Endometrial microvascular endothelial cells (primary cell): ENCODE results near the gene DYRK1B. TPM values are rescaled to one million over a fixed set of nuclear protein-coding genes. Genes with fewer than 3 reads are reported as not detected.

ENCODE experiments used
- in situ Hi-C: cut with HindIII; loops from 2 replicates; pipeline ENCODE4 v1.10.0; 2017; ENCODE audit warnings: low sequenced_read_pairs, low pct_unique_long_range_greater_than_20kb; ENCODE audit errors: inconsistent ontology term
- total RNA-seq: library from RNA; depleted of rRNA; stranded (reverse); fragments of >200 nt; gene quantifications from one replicate; pipeline ENCODE4 v1.2.3, GENCODE V29; 2015; ENCODE audit errors: inconsistent ontology term

DYRK1B gene
- total RNA-seq, 1 donor from 2014 or later: 13.2 TPM

DNA sequence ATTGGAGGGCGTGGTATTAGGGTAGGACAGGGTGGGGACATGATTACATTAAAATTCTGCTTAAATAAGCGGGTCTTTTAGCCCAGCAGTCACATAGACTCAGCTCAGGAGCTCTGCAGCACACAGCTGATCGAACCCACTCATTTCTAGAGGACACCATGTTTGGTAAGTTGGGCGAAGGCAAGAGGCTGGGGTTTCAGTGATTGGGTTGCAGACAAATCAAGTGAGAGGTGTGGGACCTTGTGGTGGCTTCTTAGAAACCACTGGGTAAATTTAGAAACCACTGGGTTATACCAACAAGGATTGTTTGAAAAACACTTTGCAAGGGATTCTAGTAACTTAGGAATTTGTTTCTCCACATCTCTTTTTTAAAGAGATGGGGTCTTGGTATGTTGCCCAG lies 55.2 kb downstream of the DYRK1B start, which contains the start of gene LEUTX:
Gene LEUTX (plus strand): TSS at position 92 of the 400 bp plus-strand sequence. CDS start 67 bp downstream, at position 159.
- in situ Hi-C loops: no loop called here

Other genes with a start within 250 kb of the DYRK1B start
- not detected for gene LGALS13, start 231.6 kb downstream of the DYRK1B start, total RNA-seq
- not detected for gene LGALS16, start 178.2 kb downstream of the DYRK1B start, total RNA-seq
- not detected for gene LGALS14, start 129.7 kb downstream of the DYRK1B start, total RNA-seq
- gene CLC, start 96.1 kb downstream of the DYRK1B start, total RNA-seq: not detected
- not detected for gene LEUTX, start 55.3 kb downstream of the DYRK1B start, total RNA-seq
- gene FBL, start 12.2 kb upstream of the DYRK1B start, total RNA-seq: 166 TPM
- gene FCGBP, start 100.5 kb upstream of the DYRK1B start, total RNA-seq: not detected
- gene PSMC4, start 137.0 kb upstream of the DYRK1B start, total RNA-seq: 188 TPM
- 1.4 TPM for gene ZNF546, start 162.9 kb upstream of the DYRK1B start, total RNA-seq
- 17.9 TPM for gene ZNF780B, start 222.1 kb upstream of the DYRK1B start, total RNA-seq